ENCODE measurements around the gene GANAB.
"Not testable (repeated sequence)": the region's sequence is repeated elsewhere in the genome, so short reads cannot be mapped to it uniquely, and the experiment has no call there.

GANAB gene

DNA sequence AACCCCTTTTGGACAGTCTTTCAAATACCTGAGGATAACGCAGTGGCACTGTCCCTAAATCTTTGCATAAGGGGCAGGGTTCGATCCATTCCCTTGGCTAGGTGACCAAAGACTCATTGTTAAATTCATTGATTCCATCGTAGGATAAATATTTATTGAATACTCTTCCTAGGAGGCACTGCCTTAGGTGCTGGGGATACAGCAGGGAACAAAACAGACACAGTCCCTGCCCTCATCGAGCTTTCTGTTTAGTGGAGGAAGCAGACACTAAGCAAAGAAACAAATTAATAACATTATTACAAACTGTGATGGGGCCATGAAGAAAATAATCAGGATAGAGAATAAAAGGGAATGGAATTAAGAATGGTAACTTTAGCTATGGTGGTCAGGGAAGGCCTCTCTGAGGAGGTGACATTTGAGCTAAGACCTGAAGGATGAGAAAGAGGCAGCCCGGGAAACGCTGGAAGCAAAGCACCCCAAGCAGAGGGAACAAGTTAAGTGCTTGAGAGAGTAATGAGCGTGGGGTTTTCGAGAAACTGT, 25.3 kb downstream of the GANAB start:
- no peak for DNase-seq

DNA sequence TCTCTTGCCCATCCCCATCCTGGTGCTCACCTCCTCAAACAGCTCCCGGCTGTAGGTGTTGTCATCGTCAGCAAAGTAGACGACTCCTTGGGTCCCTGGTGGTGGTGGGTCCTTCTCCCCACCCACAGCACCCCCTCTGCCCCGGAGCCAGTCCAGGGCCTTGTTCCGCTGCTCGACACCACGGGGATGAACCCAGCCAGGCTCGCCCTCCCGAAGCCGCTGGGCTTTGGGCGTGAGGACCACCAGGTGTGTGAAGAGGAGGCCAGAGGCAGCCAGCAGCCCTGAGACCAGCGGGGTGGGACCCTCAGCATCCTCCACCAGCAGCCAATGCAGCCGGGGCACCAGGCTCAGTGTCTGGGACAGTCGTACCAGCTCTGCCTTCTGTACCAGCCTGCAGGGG, 29.5 kb downstream of the GANAB start:
- not testable (repeated sequence) for DNase-seq

GRCh38 chr11:62615521-62615920, 30.9 kb downstream of the GANAB start:
- no peak for DNase-seq

GRCh38 chr11:62614275-62614674, 32.1 kb downstream of the GANAB start:
- DNase-seq = no peak

DNA sequence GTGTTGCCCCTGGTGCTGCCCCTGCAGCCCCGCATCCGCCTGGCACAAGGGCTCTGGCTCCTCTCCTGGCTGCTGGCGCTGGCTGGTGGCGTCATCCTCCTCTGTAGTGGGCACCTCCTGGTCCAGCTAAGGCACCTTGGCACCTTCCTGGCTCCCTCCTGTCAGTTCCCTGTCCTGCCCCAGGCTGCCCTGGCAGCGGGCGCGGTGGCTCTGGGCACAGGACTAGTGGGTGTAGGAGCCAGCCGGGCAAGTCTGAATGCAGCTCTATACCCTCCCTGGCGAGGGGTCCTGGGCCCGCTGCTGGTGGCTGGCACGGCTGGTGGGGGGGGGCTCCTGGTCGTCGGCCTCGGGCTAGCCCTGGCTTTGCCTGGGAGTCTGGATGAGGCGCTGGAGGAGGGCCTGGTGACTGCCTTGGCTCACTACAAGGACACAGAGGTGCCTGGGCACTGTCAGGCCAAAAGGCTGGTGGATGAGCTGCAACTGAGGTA, 33.1 kb downstream of the GANAB start:
- DNase-seq = no peak

DNA sequence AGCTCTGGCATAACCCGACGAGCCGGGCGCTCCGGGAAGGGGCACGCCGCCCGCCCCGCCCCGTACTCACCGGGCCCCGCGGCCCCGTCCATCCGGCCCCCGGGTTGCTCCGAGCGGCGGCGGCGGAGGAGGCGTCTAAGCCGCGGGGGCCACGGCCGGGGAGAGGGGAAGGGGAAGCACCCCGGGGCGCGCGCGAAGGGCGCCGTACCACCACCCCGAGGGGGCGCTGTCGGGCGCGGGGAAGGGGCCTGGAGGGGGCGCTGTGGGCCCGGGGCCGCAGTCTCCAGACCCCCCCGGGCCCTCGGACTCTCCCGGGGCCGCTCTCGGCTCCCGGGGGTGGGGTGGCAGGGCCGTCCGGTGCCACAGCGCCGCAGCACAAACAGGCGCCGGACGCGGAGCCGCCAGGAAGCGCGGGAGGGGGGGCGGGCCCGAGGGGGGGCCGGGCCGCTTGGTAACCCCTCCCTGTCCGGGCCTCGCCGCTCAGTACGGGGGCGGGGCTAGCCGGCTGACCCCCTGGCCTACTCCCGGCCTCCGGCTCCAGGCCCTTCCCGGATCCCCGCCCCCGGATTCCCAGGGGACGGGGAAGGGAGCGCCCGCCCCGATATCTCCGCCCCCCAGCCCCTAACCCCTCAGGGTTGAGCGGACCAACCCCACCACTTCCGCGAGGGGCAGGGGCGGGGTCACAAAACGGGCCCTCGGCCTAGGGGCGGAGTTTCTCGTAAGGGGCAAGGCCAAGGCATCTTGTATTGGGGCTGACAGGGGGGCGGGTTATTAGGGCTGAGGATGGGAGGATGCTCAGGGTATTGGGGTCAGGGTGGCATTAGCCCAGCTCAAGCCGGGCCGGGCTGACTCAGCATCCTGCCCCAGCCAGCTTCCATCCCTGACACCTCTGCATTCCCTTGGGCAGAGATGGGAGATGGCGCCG, 33.8 kb downstream of the GANAB start, which contains the start of the genes EML3 and ROM1:
EML3 (minus strand) TSS at position 410 of the 925 bp plus-strand sequence; CDS start at position 92, 318 bp downstream.
ROM1 (plus strand) TSS at position 892 of the 925 bp plus-strand sequence; CDS start at position 917, 25 bp downstream.
- peak; percentile 57 for DNase-seq

GRCh38 chr11:62611705-62612365, 34.6 kb downstream of the GANAB start:
- DNase-seq = peak; percentile 15

GRCh38 chr11:62610814-62611704, 35.4 kb downstream of the GANAB start:
- DNase-seq = no peak

DNA sequence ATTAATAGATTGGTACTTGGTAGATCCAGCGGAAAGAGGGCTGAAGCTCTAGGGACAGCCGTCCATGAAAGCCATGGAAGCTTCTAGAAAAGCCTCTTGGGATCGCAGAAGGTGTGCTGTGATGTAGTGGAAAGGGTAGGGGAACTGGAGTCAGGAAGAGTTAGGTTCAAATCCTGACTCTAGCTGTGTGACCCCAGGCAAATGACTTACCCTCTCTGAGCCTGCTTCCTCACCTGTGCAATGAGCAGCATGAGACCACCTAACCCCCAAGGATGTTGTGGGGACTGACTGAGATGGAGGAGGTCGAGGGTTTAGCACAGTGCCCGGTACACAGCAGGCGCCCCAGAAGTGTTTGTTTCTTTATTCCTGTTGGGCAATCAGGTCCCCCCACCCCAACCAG, 36.0 kb downstream of the GANAB start:
- no peak for DNase-seq

- DNase-seq = no peak
These were observed 37.6 kb downstream of the GANAB start for GRCh38 chr11:62608776-62609175.

GRCh38 chr11:62607714-62608113, 38.7 kb downstream of the GANAB start:
- no peak for DNase-seq

DNA sequence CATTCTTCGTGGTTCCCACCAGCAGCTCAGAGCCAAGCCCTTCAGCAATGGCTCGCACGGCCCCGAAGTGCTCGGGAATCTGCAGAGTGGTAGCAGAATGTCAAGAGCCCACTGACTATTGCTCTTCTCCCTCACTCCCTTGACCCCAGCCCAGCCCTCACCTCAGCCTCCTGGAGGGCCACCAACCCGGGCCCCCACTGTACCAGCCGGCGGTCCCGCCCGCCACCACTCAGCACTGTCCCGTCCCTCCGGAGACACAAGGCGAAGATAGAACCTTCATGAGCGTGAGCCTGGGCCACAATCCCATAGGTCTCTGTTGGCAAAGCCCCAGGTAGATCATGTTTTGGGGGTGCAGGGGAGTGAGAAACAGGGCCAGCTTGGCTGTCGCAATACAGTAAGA, 40.5 kb downstream of the GANAB start:
- no peak for DNase-seq

GRCh38 chr11:62605467-62605866, 40.9 kb downstream of the GANAB start:
- no peak for DNase-seq

- no peak for DNase-seq
These were observed 41.8 kb downstream of the GANAB start for GRCh38 chr11:62604460-62605120.

- DNase-seq = no peak
These were observed 42.6 kb downstream of the GANAB start for GRCh38 chr11:62603776-62604299.

GRCh38 chr11:62603072-62603408, 43.4 kb downstream of the GANAB start:
- no peak for DNase-seq

- peak; percentile 37 for DNase-seq
These were observed 44.0 kb downstream of the GANAB start for GRCh38 chr11:62602141-62603071.

- DNase-seq = peak; percentile 98
These were observed 44.9 kb downstream of the GANAB start, which contains the start of gene MTA2 for GRCh38 chr11:62601372-62602140. MTA2 (minus strand) TSS chr11:62601865; CDS start chr11:62601450, 415 bp downstream.

DNA sequence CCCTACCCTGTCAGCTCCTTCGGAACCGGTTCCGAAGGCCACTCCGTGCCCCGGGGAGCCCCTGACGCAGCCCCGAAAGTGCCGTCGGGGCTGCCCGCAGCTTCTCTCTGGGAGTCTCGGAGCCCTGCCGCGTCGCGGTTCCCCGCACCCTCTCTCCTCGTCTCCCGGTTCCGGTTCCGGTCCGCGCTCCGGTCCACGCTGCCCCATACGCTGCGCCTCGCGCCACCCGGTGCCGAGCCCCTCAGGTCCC, 45.4 kb downstream of the GANAB start:
- DNase-seq = no peak
